Activated CD4-positive, alpha-beta T cell treated with anti-CD3 and anti-CD28 coated beads for 36 hours (primary cell): ENCODE results near the gene FBL. TPM values are rescaled to one million over a fixed set of nuclear protein-coding genes. Genes with fewer than 3 reads are reported as not detected.
"Not testable (repeated sequence)": the region's sequence is repeated elsewhere in the genome, so short reads cannot be mapped to it uniquely, and the experiment has no call there.

Source experiments
- ATAC-seq: fragments of 200-7000 bp; cut with Tn5 transposase; one replicate; pipeline ENCODE4 v1.10.0; 2021; ENCODE audit warnings: mild to moderate bottlenecking, moderate library complexity
- CTCF ChIA-PET: fragments of 350-600 bp; sonication (Branson Sonifier 250); formaldehyde crosslinking; loops from one replicate; lab custom pipeline; 2021; ENCODE audit warnings: antibody characterized with exemption; lab: Charles Lee
- POLR2A ChIA-PET: fragments of 350-600 bp; sonication (Branson Sonifier 250); formaldehyde crosslinking; loops from one replicate; lab custom pipeline; 2021; ENCODE audit warnings: antibody characterized with exemption, inconsistent platforms; lab: Charles Lee
- DNase-seq: peaks from one replicate; pipeline ENCODE4 v3.0.0-alpha.2; 2020
- H3K27ac Mint-ChIP-seq: one replicate; pipeline ENCODE4 v1.8.0; 2021; ENCODE audit warnings: mixed read lengths
- H3K27me3 Mint-ChIP-seq: one replicate; pipeline ENCODE4 v1.8.0; 2021; ENCODE audit warnings: mixed read lengths
- H3K36me3 Mint-ChIP-seq: one replicate; pipeline ENCODE4 v1.8.0; 2021; ENCODE audit warnings: low read depth, mixed read lengths
- H3K4me1 Mint-ChIP-seq: one replicate; pipeline ENCODE4 v1.8.0; 2021; ENCODE audit warnings: mixed read lengths
- H3K4me3 Mint-ChIP-seq: one replicate; pipeline ENCODE4 v1.8.0; 2021; ENCODE audit warnings: mild to moderate bottlenecking, moderate library complexity, mixed read lengths
- H3K9me3 Mint-ChIP-seq: one replicate; pipeline ENCODE4 v1.8.0; 2021; ENCODE audit warnings: low read depth, mixed read lengths
- intact Hi-C, 2 experiments: fragments of 100-400 bp; cut with DNase I in 1 of 2; cut with micrococcal nuclease in 1 of 2; formaldehyde crosslinking; loops; one replicate each; pipeline versions ENCODE4 v1.14.2 to v1.15.1; 2022 to 2024; cut with DNase I, micrococcal nuclease
- total RNA-seq, 2 experiments: library from RNA; stranded (reverse); gene quantifications; one replicate each; pipeline ENCODE4 v1.2.3, GENCODE V29; 2021

The FBL gene
- total RNA-seq, 2 experiments from 2014 or later = 742 to 890 TPM

DNA sequence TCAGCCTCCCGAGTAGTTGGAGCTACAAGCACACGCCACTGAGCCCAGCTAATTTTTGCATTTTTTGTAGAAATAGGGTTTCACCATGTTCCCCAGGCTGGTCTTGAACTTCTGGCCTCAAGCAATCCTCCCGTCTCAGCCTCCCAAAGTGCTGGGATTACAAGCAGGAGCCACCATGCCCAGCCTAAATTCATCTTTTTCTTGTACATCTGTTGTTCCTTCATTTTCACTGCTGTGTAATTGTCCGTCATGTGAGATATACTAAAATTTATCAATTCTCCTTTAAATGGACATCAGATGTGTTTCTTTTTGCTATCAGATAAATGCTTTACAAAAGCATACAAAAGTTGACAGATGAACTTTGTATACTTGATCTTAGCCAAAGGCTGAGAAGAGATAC is 35.1 kb downstream of the FBL start:
- intact Hi-C loops = no loop called here
- no peaks in the 10 kb centered on the region for H3K27me3 Mint-ChIP-seq
- H3K4me3 Mint-ChIP-seq = no peak overlapping the region
- POLR2A ChIA-PET = no interaction called here
- ATAC-seq (no peak), DNase-seq (no peak)
- CTCF ChIA-PET = no interaction called here
- H3K9me3 Mint-ChIP-seq = no peaks in the 10 kb centered on the region
- H3K27ac Mint-ChIP-seq = no peak overlapping the region
- no peaks in the 10 kb centered on the region for H3K4me1 Mint-ChIP-seq
- H3K36me3 Mint-ChIP-seq = peaks cover 2% of the 10 kb centered on the region

DNA sequence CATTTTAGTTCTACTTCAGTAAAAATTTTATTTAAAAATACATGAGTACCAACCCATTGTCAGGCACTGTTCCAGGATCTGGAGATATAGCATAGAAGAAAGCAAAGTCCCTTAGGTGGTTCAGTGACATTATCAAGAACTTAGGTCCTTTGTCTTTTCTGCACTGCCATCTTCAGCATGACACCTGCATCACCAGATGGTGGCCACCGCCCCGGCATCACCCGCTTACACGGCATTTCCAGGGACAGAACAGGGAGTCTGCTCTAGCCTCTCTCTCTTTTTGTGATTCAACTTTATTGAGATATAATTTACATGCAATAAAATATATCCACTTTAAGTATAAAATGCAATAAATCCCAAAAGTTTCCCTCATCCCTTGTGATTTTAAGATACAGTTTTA is 35.8 kb downstream of the FBL start:
- H3K4me1 Mint-ChIP-seq = no peaks in the 10 kb centered on the region
- no peak for ATAC-seq
- DNase-seq = no peak
- CTCF ChIA-PET = no interaction called here
- intact Hi-C loops = no loop called here
- H3K27ac Mint-ChIP-seq = no peak overlapping the region
- no peak overlapping the region for H3K4me3 Mint-ChIP-seq
- no peaks in the 10 kb centered on the region for H3K27me3 Mint-ChIP-seq
- H3K9me3 Mint-ChIP-seq = no peaks in the 10 kb centered on the region
- no peaks in the 10 kb centered on the region for H3K36me3 Mint-ChIP-seq
- POLR2A ChIA-PET = no interaction called here

DNA sequence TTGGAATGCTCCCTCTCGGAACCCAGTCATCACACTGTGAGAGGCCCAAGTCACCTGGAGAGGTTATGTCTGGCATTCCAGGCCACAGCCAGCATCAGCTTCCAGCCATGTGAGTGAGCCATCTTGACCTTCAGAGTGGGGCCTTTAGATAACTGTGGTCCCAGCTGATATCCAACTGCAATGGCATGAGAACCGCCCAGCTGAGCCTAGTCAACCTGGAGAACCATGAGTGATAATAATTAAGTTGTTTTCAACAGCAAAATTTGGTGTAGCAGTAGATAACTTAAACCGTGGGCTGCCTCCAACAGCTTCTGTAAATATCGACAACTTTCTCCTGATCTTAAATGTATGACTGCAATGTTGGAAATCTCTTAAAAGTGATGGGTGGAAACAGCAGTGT is 36.8 kb downstream of the FBL start:
- ChIA-PET CTCF (interaction anchor here (0.6 to 1.3 kb wide), 2 partner anchors 17 to 347 kb away, joined by 3 to 6 read pairs; no protein-coding TSS in a partner anchor), POLR2A (interaction anchor here (0.7 kb wide), 1 partner anchor 40 kb away, joined by 3 read pairs; no protein-coding TSS in a partner anchor)
- H3K27ac Mint-ChIP-seq = no peak overlapping the region
- H3K36me3 Mint-ChIP-seq = no peaks in the 10 kb centered on the region
- H3K4me1 Mint-ChIP-seq = no peaks in the 10 kb centered on the region
- H3K4me3 Mint-ChIP-seq = no peak overlapping the region
- peaks cover under 1% of the 10 kb centered on the region for H3K27me3 Mint-ChIP-seq
- DNase-seq = no peak
- intact Hi-C loops = no loop called here
- H3K9me3 Mint-ChIP-seq = no peaks in the 10 kb centered on the region
- ATAC-seq = no peak

DNA sequence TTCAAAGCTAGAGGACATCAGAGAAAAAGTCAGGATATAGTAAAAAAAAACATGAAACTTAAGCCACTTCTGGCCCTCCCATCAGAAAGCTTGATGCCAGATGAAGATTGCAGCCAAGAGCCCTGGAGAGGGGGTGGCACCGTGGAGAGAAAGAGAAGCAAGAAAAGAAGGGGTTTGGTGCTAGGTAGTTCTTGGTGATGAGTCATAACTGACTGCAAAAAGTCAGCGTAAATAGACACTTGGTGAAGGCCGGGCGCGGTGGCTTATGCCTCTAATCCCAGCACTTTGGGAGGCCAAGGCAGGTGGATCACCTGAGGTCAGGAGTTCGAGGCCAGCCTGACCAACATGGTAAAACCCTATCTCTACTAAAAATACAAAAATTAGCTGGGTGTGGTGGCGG is 37.5 kb downstream of the FBL start:
- H3K27ac Mint-ChIP-seq, POLR2A ChIA-PET, intact Hi-C loops, H3K9me3 Mint-ChIP-seq, H3K36me3 Mint-ChIP-seq, ATAC-seq, H3K4me3 Mint-ChIP-seq, DNase-seq, H3K27me3 Mint-ChIP-seq, H3K4me1 Mint-ChIP-seq: not testable (repeated sequence)
- CTCF ChIA-PET = interaction anchor here (0.5 to 1.4 kb wide), 3 partner anchors 14 to 47 kb away, joined by 3 to 6 read pairs (median 3); no protein-coding TSS in a partner anchor

DNA sequence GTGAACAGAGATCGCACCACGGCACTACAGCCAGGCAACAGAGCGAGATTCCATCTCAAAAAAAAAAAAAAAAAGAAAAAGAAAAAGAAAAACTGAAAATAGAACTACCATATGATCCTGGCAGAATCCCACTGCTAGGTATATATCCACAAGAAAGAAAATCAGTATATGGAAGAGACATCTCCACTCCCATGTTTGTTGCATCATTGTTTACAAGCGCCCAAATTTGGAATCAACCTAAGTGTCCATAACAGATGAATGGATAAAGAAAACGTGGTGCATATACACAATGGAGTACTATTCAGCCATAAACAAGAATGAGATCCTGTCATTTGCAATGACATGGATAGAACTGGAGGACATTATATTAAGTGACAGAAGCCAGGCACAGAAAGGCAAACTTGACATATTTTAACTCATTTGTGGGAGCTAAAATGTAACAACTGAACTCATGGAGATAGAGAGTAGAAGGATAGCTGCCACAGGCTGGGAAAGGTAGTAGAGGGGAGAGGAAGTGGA is 38.3 kb downstream of the FBL start:
- POLR2A ChIA-PET = no interaction called here
- Mint-ChIP-seq H3K36me3 (no peaks in the 10 kb centered on the region), H3K9me3 (no peaks in the 10 kb centered on the region), H3K4me1 (no peaks in the 10 kb centered on the region), H3K27me3 (peaks cover 5% of the 10 kb centered on the region), H3K27ac (no peak overlapping the region), H3K4me3 (no peak overlapping the region)
- CTCF ChIA-PET = interaction anchor here (0.5 to 1.5 kb wide), 3 partner anchors 15 to 55 kb away, joined by 3 to 5 read pairs (median 3); no protein-coding TSS in a partner anchor
- intact Hi-C loops = no loop called here
- DNase-seq (no peak), ATAC-seq (no peak)

DNA sequence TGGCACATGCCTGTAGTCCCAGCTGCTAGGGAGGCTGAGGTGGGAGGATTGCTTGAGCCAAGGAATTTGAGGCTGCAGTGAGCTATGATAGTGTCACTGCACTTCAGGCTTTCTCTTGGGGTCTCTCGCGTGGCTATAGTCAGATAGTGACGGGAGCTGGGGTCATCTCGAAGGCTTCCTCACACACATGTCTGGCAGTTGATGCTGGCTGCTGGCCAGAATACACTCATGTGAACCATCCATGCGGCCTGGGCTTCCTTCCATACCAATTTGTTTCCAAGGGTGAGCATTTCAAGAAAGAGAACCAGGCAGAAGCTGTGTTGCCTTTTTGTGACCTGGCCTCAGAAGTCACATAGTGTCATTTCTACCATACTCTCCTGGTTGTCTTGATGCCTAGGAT is 41.1 kb downstream of the FBL start:
- ChIA-PET CTCF (interaction anchor here (0.5 to 1.7 kb wide), 3 partner anchors 8 to 214 kb away, joined by 3 to 8 read pairs (median 3); no protein-coding TSS in a partner anchor), POLR2A (no interaction called here)
- Mint-ChIP-seq H3K27ac (no peak overlapping the region), H3K4me3 (no peak overlapping the region), H3K27me3 (peaks cover 9% of the 10 kb centered on the region), H3K4me1 (no peaks in the 10 kb centered on the region), H3K36me3 (no peaks in the 10 kb centered on the region), H3K9me3 (no peaks in the 10 kb centered on the region)
- intact Hi-C loops = no loop called here
- DNase-seq (no peak), ATAC-seq (no peak)

DNA sequence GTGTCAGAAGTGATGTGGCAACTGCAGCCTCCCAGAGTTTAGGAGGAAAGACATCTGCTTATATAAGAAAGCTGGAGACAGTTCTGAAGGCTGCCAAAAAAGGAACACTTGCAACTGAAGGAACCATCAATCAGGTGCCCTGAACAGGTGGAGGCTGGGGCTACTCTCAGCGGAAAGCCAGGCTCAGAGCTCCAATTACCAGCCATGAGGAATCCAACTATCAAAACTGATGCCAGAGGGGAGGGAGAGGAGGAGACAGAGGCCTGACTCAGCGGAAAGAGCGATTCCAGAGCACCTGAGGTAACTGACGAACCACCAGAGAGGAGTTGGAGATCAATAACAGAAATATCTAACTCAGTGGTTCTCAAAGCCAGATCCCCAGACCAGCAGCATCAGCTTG is 43.2 kb downstream of the FBL start:
- DNase-seq (no peak), ATAC-seq (no peak)
- peaks cover 9% of the 10 kb centered on the region for H3K27me3 Mint-ChIP-seq
- ChIA-PET CTCF (interaction anchor here (0.6 to 1.7 kb wide), 4 partner anchors 11 to 916 kb away, joined by 3 to 7 read pairs (median 5); no protein-coding TSS in a partner anchor), POLR2A (no interaction called here)
- H3K4me1 Mint-ChIP-seq = no peaks in the 10 kb centered on the region
- H3K4me3 Mint-ChIP-seq = no peak overlapping the region
- H3K9me3 Mint-ChIP-seq = no peaks in the 10 kb centered on the region
- intact Hi-C loops = no loop called here
- no peaks in the 10 kb centered on the region for H3K36me3 Mint-ChIP-seq
- H3K27ac Mint-ChIP-seq = no peak overlapping the region

DNA sequence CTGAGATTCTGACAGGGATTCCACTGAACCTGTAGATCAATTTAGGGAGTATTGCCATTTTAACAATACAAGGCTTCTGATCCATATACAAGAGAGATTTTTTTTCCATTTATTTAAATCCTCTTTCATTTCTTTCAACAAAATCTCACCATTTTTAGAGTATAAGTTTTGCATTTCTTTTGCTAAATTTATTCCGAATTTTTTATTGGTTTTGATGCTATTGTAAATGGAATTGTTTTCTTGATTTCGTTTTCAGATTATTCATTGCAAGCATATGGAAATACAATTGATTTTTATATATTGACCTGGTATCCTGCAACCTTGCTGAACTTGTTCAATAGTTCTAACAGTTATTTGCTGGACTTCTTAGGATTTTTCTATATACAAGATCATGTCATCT is 49.1 kb downstream of the FBL start:
- ATAC-seq = no peak
- no peaks in the 10 kb centered on the region for H3K4me1 Mint-ChIP-seq
- CTCF ChIA-PET = interaction anchor here (1.3 kb wide), 1 partner anchor 9 kb away, joined by 3 read pairs; no protein-coding TSS in a partner anchor

DNA sequence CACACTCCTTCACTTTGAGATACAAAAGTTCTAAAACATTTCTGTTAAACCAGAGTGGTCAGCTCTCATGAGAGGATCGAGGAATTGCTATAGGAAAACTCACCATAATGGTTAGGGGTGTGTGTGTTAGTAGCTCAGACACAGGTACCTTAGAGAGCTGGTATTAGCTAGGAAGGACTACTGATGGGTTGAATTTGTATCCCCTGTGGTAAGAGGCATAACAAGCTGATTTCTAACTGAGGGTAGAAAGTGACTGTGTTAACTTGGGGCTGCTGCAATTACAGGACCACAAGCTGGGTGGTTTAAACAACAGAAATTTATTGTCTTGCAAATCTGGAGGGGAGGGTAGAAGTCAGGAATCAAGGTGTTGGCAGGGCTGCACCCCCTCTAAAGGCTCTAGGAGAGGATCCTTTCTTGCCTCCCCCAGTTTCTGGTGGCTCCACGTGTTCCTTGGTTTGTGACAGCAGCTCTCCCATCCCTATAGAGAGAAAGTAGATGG is 50.1 kb downstream of the FBL start:
- Mint-ChIP-seq H3K36me3 (no peaks in the 10 kb centered on the region), H3K27me3 (peaks cover 5% of the 10 kb centered on the region), H3K4me1 (no peaks in the 10 kb centered on the region), H3K27ac (no peak overlapping the region), H3K4me3 (no peak overlapping the region), H3K9me3 (no peaks in the 10 kb centered on the region)
- DNase-seq (no peak), ATAC-seq (no peak)
- ChIA-PET POLR2A (no interaction called here), CTCF (interaction anchor here (0.5 to 1.5 kb wide), 6 partner anchors 10 to 369 kb away, joined by 3 to 7 read pairs (median 3); no protein-coding TSS in a partner anchor)
- intact Hi-C loops = no loop called here

More for the DNA sequence above, 49.1 kb downstream of the FBL start:
- no peak for DNase-seq
- POLR2A ChIA-PET = no interaction called here
- H3K9me3 Mint-ChIP-seq = no peaks in the 10 kb centered on the region
- intact Hi-C loops = no loop called here
- H3K36me3 Mint-ChIP-seq = no peaks in the 10 kb centered on the region
- H3K27me3 Mint-ChIP-seq = peaks cover 5% of the 10 kb centered on the region
- H3K4me3 Mint-ChIP-seq = no peak overlapping the region
- H3K27ac Mint-ChIP-seq = no peak overlapping the region

DNA sequence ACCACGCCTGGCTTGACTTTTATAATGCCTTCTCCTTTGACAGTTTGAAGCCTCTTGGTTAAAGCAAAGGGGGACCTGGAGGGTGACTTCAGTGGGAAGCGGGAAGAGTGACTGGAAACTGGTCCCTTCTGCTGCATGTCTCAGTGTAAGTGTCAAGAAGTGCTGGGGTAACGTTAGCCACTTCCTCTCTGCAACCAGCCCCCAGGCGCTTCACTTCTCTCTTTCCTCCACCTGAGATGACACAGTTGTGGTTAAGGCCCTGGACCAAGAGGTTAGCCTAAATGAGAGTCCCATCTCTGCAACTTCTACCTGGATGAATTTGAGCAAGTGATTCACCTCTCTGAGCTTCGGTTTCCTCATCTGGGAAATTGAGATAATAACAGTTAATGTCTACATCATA is 51.2 kb downstream of the FBL start:
- intact Hi-C loops = no loop called here
- Mint-ChIP-seq H3K4me3 (no peak overlapping the region), H3K27ac (no peak overlapping the region), H3K4me1 (no peaks in the 10 kb centered on the region), H3K27me3 (peaks cover 5% of the 10 kb centered on the region), H3K36me3 (no peaks in the 10 kb centered on the region), H3K9me3 (no peaks in the 10 kb centered on the region)
- POLR2A ChIA-PET = no interaction called here
- ATAC-seq = no peak
- CTCF ChIA-PET = interaction anchor here (1.1 to 4.7 kb wide), 2 partner anchors 12 to 49 kb away, joined by 3 to 77 read pairs; partner anchors contain the start of gene FBL
- DNase-seq = no peak

DNA sequence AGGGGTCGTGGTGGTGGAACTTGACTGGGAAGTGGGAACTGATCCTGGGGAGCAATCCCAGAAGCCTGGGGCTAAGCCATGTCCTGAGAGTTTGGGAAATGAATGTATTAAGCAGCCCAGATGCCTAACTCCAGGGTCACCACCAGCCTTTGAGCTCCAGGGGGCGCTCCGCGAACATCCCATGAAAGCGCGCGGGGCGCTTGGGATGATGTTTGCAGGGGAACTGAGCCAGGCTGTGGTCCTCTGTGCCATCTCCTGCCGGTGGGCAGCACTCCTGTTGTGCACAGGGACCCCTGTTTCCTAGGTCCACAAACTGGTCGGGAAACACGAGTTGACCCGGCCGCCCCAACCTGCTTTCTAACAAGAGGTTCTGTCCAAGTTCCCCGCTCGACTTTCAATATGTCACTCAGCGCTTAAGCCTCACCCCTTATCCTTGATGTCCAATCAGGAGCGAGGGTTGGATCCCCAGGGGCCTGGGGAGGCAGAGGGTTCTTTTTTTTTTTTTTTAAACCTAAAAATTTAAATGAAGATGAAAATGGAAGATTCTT is 53.1 kb downstream of the FBL start:
- Mint-ChIP-seq H3K27me3 (peaks cover 5% of the 10 kb centered on the region), H3K9me3 (peaks cover 6% of the 10 kb centered on the region), H3K4me3 (peak overlapping the region; percentile 68), H3K4me1 (no peaks in the 10 kb centered on the region), H3K27ac (no peak overlapping the region), H3K36me3 (no peaks in the 10 kb centered on the region)
- intact Hi-C loops = loop anchor here (1.0 to 2.0 kb wide), 6 partner anchors 31 to 429 kb away; partner anchors contain the start of genes FBL (in 1 of the 2) and PSMC4 (in 1 of the 2)
- ChIA-PET POLR2A (no interaction called here), CTCF (interaction anchor here (0.6 to 4.7 kb wide), 33 partner anchors 9 to 283 kb away, joined by 3 to 77 read pairs (median 5); partner anchors contain the start of genes DYRK1B, FBL and PSMC4)
- DNase-seq (peak; percentile 87), ATAC-seq (peak; percentile 97)
